CD4-positive, alpha-beta memory T cell (primary cell): Measurements from ENCODE around the gene TEKTIP1. TPM values are rescaled to one million over a fixed set of nuclear protein-coding genes. Genes with fewer than 3 reads are reported as not detected.
A peak's percentile ranks its signal among the peaks of the same experiment; 100 is the strongest.

Experiments
- CTCF ChIA-PET: fragments of 350-600 bp; sonication (Branson Sonifier 250); formaldehyde crosslinking; loops from one replicate; lab custom pipeline; 2021; ENCODE audit warnings: inconsistent platforms; ENCODE audit not compliant: partially characterized antibody; lab: Charles Lee
- POLR2A ChIA-PET: fragments of 350-600 bp; sonication (Branson Sonifier 250); formaldehyde crosslinking; loops from one replicate; lab custom pipeline; 2021; ENCODE audit not compliant: partially characterized antibody; lab: Charles Lee
- DNase-seq, 5 donors: peaks; one replicate each; pipeline versions ENCODE4 v3.0.0 to v3.0.0-alpha.2; 2020 to 2022; ENCODE audit warnings: mixed read lengths in 1 of 5
- H3K27ac ChIP-seq: one replicate; pipeline ENCODE4 v1.7.0; 2013; ENCODE audit warnings: low read depth, low read length
- H3K27me3 ChIP-seq: 2 replicates; pipeline ENCODE4 v1.7.0; 2013; ENCODE audit warnings: mild to moderate bottlenecking, low read length, moderate library complexity; ENCODE audit not compliant: insufficient read depth
- H3K36me3 ChIP-seq: 2 replicates; pipeline ENCODE4 v1.7.0; 2013; ENCODE audit warnings: mild to moderate bottlenecking, low read length, moderate library complexity; ENCODE audit not compliant: insufficient read depth
- H3K4me1 ChIP-seq: 2 replicates; pipeline ENCODE4 v1.7.0; 2013; ENCODE audit warnings: mild to moderate bottlenecking, low read length, moderate library complexity; ENCODE audit not compliant: insufficient read depth
- H3K4me3 ChIP-seq, 2 donors: one replicate each; pipeline ENCODE4 v1.7.0; 2013; ENCODE audit warnings: low read length in 2 of 2, mild to moderate bottlenecking in 1 of 2
- H3K9me3 ChIP-seq, 2 donors: one replicate each; pipeline ENCODE4 v1.7.0; 2013; ENCODE audit warnings: low read length in 2 of 2, control low read depth in 1 of 2; ENCODE audit not compliant: control insufficient read depth in 1 of 2
- H3K27ac Mint-ChIP-seq, 7 donors: one replicate each; pipeline ENCODE4 v1.8.0; 2020 to 2021; ENCODE audit warnings: mixed read lengths in 7 of 7, mild to moderate bottlenecking in 6 of 7, inconsistent platforms in 3 of 7, moderate library complexity in 3 of 7
- H3K27me3 Mint-ChIP-seq, 2 donors: one replicate each; pipeline ENCODE4 v1.8.0; 2020 to 2021; ENCODE audit warnings: mixed read lengths in 2 of 2
- H3K36me3 Mint-ChIP-seq, 2 donors: one replicate each; pipeline ENCODE4 v1.8.0; 2020 to 2021; ENCODE audit warnings: mixed read lengths in 2 of 2, inconsistent platforms in 1 of 2, mild to moderate bottlenecking in 1 of 2
- H3K4me1 Mint-ChIP-seq, 4 donors: one replicate each; pipeline ENCODE4 v1.8.0; 2020 to 2021; ENCODE audit warnings: mixed read lengths in 4 of 4, mild to moderate bottlenecking in 1 of 4
- H3K4me3 Mint-ChIP-seq, 8 donors: one replicate each; pipeline ENCODE4 v1.8.0; 2020 to 2021; ENCODE audit warnings: mixed read lengths in 8 of 8, mild to moderate bottlenecking in 7 of 8, moderate library complexity in 6 of 8, inconsistent platforms in 3 of 8
- H3K9me3 Mint-ChIP-seq, 8 donors: one replicate each; pipeline ENCODE4 v1.8.0; 2020 to 2021; ENCODE audit warnings: mixed read lengths in 8 of 8, mild to moderate bottlenecking in 5 of 8, inconsistent platforms in 3 of 8, moderate library complexity in 1 of 8
- intact Hi-C: fragments of 100-400 bp; cut with micrococcal nuclease; formaldehyde crosslinking; loops from one replicate; pipeline ENCODE4 v1.15.1; 2023
- polyA plus RNA-seq, 2 donors: library from polyadenylated mRNA; unstranded; fragments of 300-500 nt; fragmentation: Illumina TruSeq; gene quantifications; one replicate each; pipeline ENCODE4 v1.2.3, GENCODE V29; 2021
- total RNA-seq, 2 experiments: library from RNA; stranded (reverse); gene quantifications; one replicate each; pipeline ENCODE4 v1.2.3, GENCODE V29; 2021

TEKTIP1 gene
- total and polyA plus RNA-seq, 4 experiments from 2014 or later: 0.55 to 10.6 (median 8.1) TPM; not detected in 1

- Mint-ChIP-seq H3K27ac (peak overlapping the region; percentile 55 to 91 (median 75)), H3K9me3 (no peaks in the 10 kb centered on the region), H3K36me3 (peaks cover 0 to 17% of the 10 kb centered on the region in 2 donors), H3K4me3 (peak overlapping the region in 2 of 8 donors; percentile 39 to 48), H3K4me1 (peaks cover 14 to 31% (median 26%) of the 10 kb centered on the region in 4 donors), H3K27me3 (no peaks in the 10 kb centered on the region)
- DNase-seq: no peak
- intact Hi-C loops: no loop called here
- Histone ChIP-seq H3K27ac (no peak overlapping the region), H3K4me3 (no peak overlapping the region), H3K9me3 (no peaks in the 10 kb centered on the region), H3K27me3 (no peaks in the 10 kb centered on the region), H3K4me1 (peaks cover 43% of the 10 kb centered on the region), H3K36me3 (peaks cover under 1% of the 10 kb centered on the region)
- ChIA-PET CTCF (no interaction called here), POLR2A (no interaction called here)
These were observed 12.2 kb downstream of the TEKTIP1 start for GRCh38 chr19:3550947-3551791.

- intact Hi-C loops: no loop called here
- Histone ChIP-seq H3K36me3 (no peaks in the 10 kb centered on the region), H3K27ac (no peak overlapping the region), H3K9me3 (no peaks in the 10 kb centered on the region), H3K4me1 (peaks cover 48% of the 10 kb centered on the region), H3K27me3 (no peaks in the 10 kb centered on the region), H3K4me3 (no peak overlapping the region)
- Mint-ChIP-seq H3K9me3 (peaks cover 0 to 2% (median 0%) of the 10 kb centered on the region in 8 donors), H3K4me1 (peaks cover 20 to 37% (median 31%) of the 10 kb centered on the region in 4 donors), H3K27me3 (peaks cover 0 to under 1% of the 10 kb centered on the region in 2 donors), H3K27ac (peak overlapping the region; percentile 51 to 91 (median 75)), H3K36me3 (peaks cover 0 to 20% of the 10 kb centered on the region in 2 donors), H3K4me3 (peak overlapping the region in 3 of 8 donors; percentile 17 to 48 (median 39))
- CTCF ChIA-PET: no interaction called here
- POLR2A ChIA-PET: no interaction called here
- DNase-seq: no peak
These were observed 12.8 kb downstream of the TEKTIP1 start for GRCh38 chr19:3551792-3552095.

- H3K4me3 ChIP-seq: peak overlapping the region in 1 of 2 donors; percentile 29
- H3K27ac ChIP-seq: peak overlapping the region; percentile 52
- H3K9me3 ChIP-seq: no peaks in the 10 kb centered on the region
- peak overlapping the region; percentile 94 to 99 (median 97) for H3K27ac Mint-ChIP-seq
- peaks cover 0 to 12% of the 10 kb centered on the region in 2 donors for H3K36me3 Mint-ChIP-seq
- H3K4me1 Mint-ChIP-seq: peaks cover 23 to 46% (median 38%) of the 10 kb centered on the region in 4 donors
- no peaks in the 10 kb centered on the region for H3K36me3 ChIP-seq
- H3K27me3 ChIP-seq: no peaks in the 10 kb centered on the region
- peak overlapping the region; percentile 82 to 98 (median 96) for H3K4me3 Mint-ChIP-seq
- peak; percentile 69 to 82 (median 74) for DNase-seq
- H3K9me3 Mint-ChIP-seq: peaks cover 0 to 3% (median 0%) of the 10 kb centered on the region in 8 donors
- peaks cover 0 to 1% of the 10 kb centered on the region in 2 donors for H3K27me3 Mint-ChIP-seq
- ChIA-PET CTCF (interaction anchor here (4.3 kb wide), 1 partner anchor 8 kb away, joined by 49 read pairs; no protein-coding TSS in a partner anchor), POLR2A (interaction anchor here (0.7 to 7.2 kb wide), 14 partner anchors 9 to 692 kb away, joined by 3 to 54 read pairs (median 4); partner anchors contain the start of genes DOHH, FZR1, GIPC3 and HMG20B)
- intact Hi-C loops: loop anchor here (1.0 to 2.0 kb wide), 2 partner anchors 9 to 48 kb away; partner anchors contain the start of gene FZR1
- H3K4me1 ChIP-seq: peaks cover 56% of the 10 kb centered on the region
These were observed 15.5 kb downstream of the TEKTIP1 start for GRCh38 chr19:3554254-3555083.

- Mint-ChIP-seq H3K9me3 (peaks cover 0 to 3% (median 0%) of the 10 kb centered on the region in 8 donors), H3K4me3 (peak overlapping the region; percentile 92 to 99 (median 96)), H3K36me3 (peaks cover 0 to 12% of the 10 kb centered on the region in 2 donors), H3K4me1 (peaks cover 23 to 46% (median 38%) of the 10 kb centered on the region in 4 donors), H3K27ac (peak overlapping the region; percentile 92 to 99 (median 97)), H3K27me3 (peaks cover 0 to 1% of the 10 kb centered on the region in 2 donors)
- H3K9me3 ChIP-seq: no peaks in the 10 kb centered on the region
- intact Hi-C loops: loop anchor here (2.0 kb wide), 1 partner anchor 49 kb away; the partner anchor contains the start of gene FZR1
- peaks cover 56% of the 10 kb centered on the region for H3K4me1 ChIP-seq
- POLR2A ChIA-PET: interaction anchor here (0.7 to 7.2 kb wide), 17 partner anchors 8 to 691 kb away, joined by 3 to 54 read pairs (median 7); partner anchors contain the start of genes DOHH, FZR1, GIPC3 and HMG20B
- H3K27me3 ChIP-seq: no peaks in the 10 kb centered on the region
- no peaks in the 10 kb centered on the region for H3K36me3 ChIP-seq
- CTCF ChIA-PET: interaction anchor here (2.1 to 4.3 kb wide), 3 partner anchors 10 to 30 kb away, joined by 5 to 49 read pairs (median 9); partner anchors contain the start of gene GIPC3
- DNase-seq: peak in 1 of 5 donors; percentile 23
- H3K27ac ChIP-seq: peak overlapping the region; percentile 74
- peak overlapping the region; percentile 73 to 81 for H3K4me3 ChIP-seq
These were observed 16.9 kb downstream of the TEKTIP1 start for GRCh38 chr19:3555653-3556422.

GRCh38 chr19:3556423-3556977 is 17.5 kb downstream of the TEKTIP1 start:
- H3K4me3 Mint-ChIP-seq: peak overlapping the region; percentile 92 to 99 (median 96)
- no peak for DNase-seq
- Histone ChIP-seq H3K36me3 (no peaks in the 10 kb centered on the region), H3K9me3 (no peaks in the 10 kb centered on the region), H3K4me1 (peaks cover 53% of the 10 kb centered on the region), H3K4me3 (peak overlapping the region; percentile 73 to 81), H3K27ac (peak overlapping the region; percentile 74), H3K27me3 (no peaks in the 10 kb centered on the region)
- intact Hi-C loops: no loop called here
- POLR2A ChIA-PET: interaction anchor here (0.7 to 7.2 kb wide), 20 partner anchors 9 to 690 kb away, joined by 3 to 54 read pairs (median 6); partner anchors contain the start of genes DOHH, FZR1, GIPC3 and HMG20B
- peaks cover 0 to 3% (median 0%) of the 10 kb centered on the region in 8 donors for H3K9me3 Mint-ChIP-seq
- peaks cover 0 to 1% of the 10 kb centered on the region in 2 donors for H3K27me3 Mint-ChIP-seq
- CTCF ChIA-PET: interaction anchor here (0.6 to 4.3 kb wide), 5 partner anchors 10 to 29 kb away, joined by 3 to 49 read pairs (median 5); partner anchors contain the start of gene GIPC3
- peaks cover 0 to 12% of the 10 kb centered on the region in 2 donors for H3K36me3 Mint-ChIP-seq
- peaks cover 23 to 45% (median 36%) of the 10 kb centered on the region in 4 donors for H3K4me1 Mint-ChIP-seq
- H3K27ac Mint-ChIP-seq: peak overlapping the region; percentile 92 to 99 (median 97)
